Superior temporal gyrus (tissue), 1 donor: ENCODE measurements around the gene IFITM1.
"Not testable (repeated sequence)": the region's sequence is repeated elsewhere in the genome, so short reads cannot be mapped to it uniquely, and the experiment has no call there.

Experiments
- DNase-seq: peaks from one replicate; pipeline ENCODE4 v3.0.0-alpha.2; 2016; ENCODE audit errors: extremely low spot score

The IFITM1 gene

GRCh38 chr11:344836-345578 lies 31.2 kb downstream of the IFITM1 start:
- no peak for DNase-seq

GRCh38 chr11:346529-346928 lies 32.7 kb downstream of the IFITM1 start:
- no peak for DNase-seq

- DNase-seq: not testable (repeated sequence)
These were observed 35.6 kb downstream of the IFITM1 start for GRCh38 chr11:349270-349954.

GRCh38 chr11:350033-350722 lies 36.3 kb downstream of the IFITM1 start:
- not testable (repeated sequence) for DNase-seq

- no peak for DNase-seq
These were observed 36.9 kb downstream of the IFITM1 start for GRCh38 chr11:350723-351255.

- DNase-seq: no peak
These were observed 37.6 kb downstream of the IFITM1 start for GRCh38 chr11:351411-351810.

- DNase-seq: no peak
These were observed 38.7 kb downstream of the IFITM1 start for GRCh38 chr11:352456-353031.

- DNase-seq: peak; percentile 58
These were observed 39.5 kb downstream of the IFITM1 start for GRCh38 chr11:353179-353873.

- DNase-seq: no peak
These were observed 42.0 kb downstream of the IFITM1 start for GRCh38 chr11:355581-356458.

GRCh38 chr11:356610-357009 lies 42.8 kb downstream of the IFITM1 start:
- DNase-seq: no peak

GRCh38 chr11:357582-357981 lies 43.7 kb downstream of the IFITM1 start:
- DNase-seq: no peak

- DNase-seq: no peak
These were observed 44.4 kb downstream of the IFITM1 start for GRCh38 chr11:358129-358800.

- DNase-seq: no peak
These were observed 45.4 kb downstream of the IFITM1 start for GRCh38 chr11:359181-359714.

GRCh38 chr11:360326-361280 lies 46.8 kb downstream of the IFITM1 start:
- DNase-seq: no peak

GRCh38 chr11:362642-363442 lies 49.0 kb downstream of the IFITM1 start:
- no peak for DNase-seq

GRCh38 chr11:363443-363805 lies 49.6 kb downstream of the IFITM1 start:
- DNase-seq: not testable (repeated sequence)

GRCh38 chr11:363948-364761 lies 50.3 kb downstream of the IFITM1 start:
- no peak for DNase-seq
